Lower leg skin (tissue), 4 donors: ENCODE results near the gene SLC35A4. TPM values are rescaled to one million over a fixed set of nuclear protein-coding genes. Genes with fewer than 3 reads are reported as not detected.

Experiments
- DNase-seq, 2 donors: peaks; one replicate each; pipeline ENCODE4 v3.0.0-alpha.2; 2019; ENCODE audit warnings: low spot score in 2 of 2
- H3K4me3 ChIP-seq: fragments of 200-600 bp; sonication (generic); 2 replicates; pipeline ENCODE4 v1.5.1; 2017; ENCODE audit warnings: mild to moderate bottlenecking, low read depth; ENCODE audit not compliant: poor library complexity, severe bottlenecking
- CTCF ChIP-seq, 3 donors: fragments of 450-650 bp; IDR thresholded peaks; one replicate each; pipeline ENCODE4 v1.5.1; 2016; ENCODE audit warnings: antibody characterized with exemption in 3 of 3, mild to moderate bottlenecking in 3 of 3, moderate library complexity in 2 of 3
- POLR2A ChIP-seq, 2 donors: fragments of 450-650 bp; IDR thresholded peaks; one replicate each; pipeline ENCODE4 v1.6.1; 2016 to 2017; ENCODE audit warnings: antibody characterized with exemption in 2 of 2, mild to moderate bottlenecking in 1 of 2, moderate library complexity in 1 of 2
- WGBS, 2 donors: methylation state at CpG; one replicate each; pipeline ENCODE4 v1.1.5; 2018; 5-methylcytosine and 5-hydroxymethylcytosine counted together
- intact Hi-C: fragments of 100-400 bp; cut with DNase I; formaldehyde crosslinking; loops from one replicate; pipeline ENCODE4 v1.15.0; 2023; ENCODE audit warnings: low total_unique reads
- total RNA-seq, 4 donors: library from RNA; depleted of rRNA; stranded (reverse); fragments of >200 nt; gene quantifications; one replicate each; pipeline ENCODE4 v1.1.0, GENCODE V29; 2016

SLC35A4 gene
- total RNA-seq, 4 donors from 2014 or later: 59.7 to 86.4 (median 68.2) TPM

- 96 to 98% methylated on average over 10 of the region's 10 CpGs for WGBS, 2 donors
- H3K4me3 ChIP-seq: no peak overlapping the region
- DNase-seq: no peak
- TF ChIP-seq CTCF (IDR thresholded peaks at IDR 0.05) (no peak), POLR2A (IDR thresholded peaks at IDR 0.05) (no peak)
- intact Hi-C loops: loop anchor here (10.0 kb wide), 1 partner anchor 161 kb away; no protein-coding TSS in a partner anchor
Observed at GRCh38 chr5:140545606-140546005, 19.0 kb upstream of the SLC35A4 start.

- no peak overlapping the region for H3K4me3 ChIP-seq
- WGBS, 2 donors: 38 to 41% methylated on average over 13 of the region's 13 CpGs
- peak in 1 of 2 donors; percentile 85 for DNase-seq
- TF ChIP-seq CTCF (IDR thresholded peaks at IDR 0.05) (no peak), POLR2A (IDR thresholded peaks at IDR 0.05) (no peak)
- intact Hi-C loops: loop anchor here (10.0 kb wide), 1 partner anchor 162 kb away; no protein-coding TSS in a partner anchor
Observed at GRCh38 chr5:140546851-140547507, 17.6 kb upstream of the SLC35A4 start.

- WGBS, 2 donors: 2% methylated on average over 18 to 51 of the region's 52 CpGs
Observed at GRCh38 chr5:140547508-140548299, 16.9 kb upstream of the SLC35A4 start, which contains the start of gene EIF4EBP3. Gene EIF4EBP3 (plus strand): TSS chr5:140547662. CDS start chr5:140547738, 76 bp downstream.

GRCh38 chr5:140548300-140548688 is 16.3 kb upstream of the SLC35A4 start:
- TF ChIP-seq CTCF (IDR thresholded peaks at IDR 0.05) (no peak), POLR2A (IDR thresholded peaks at IDR 0.05) (no peak)
- DNase-seq: no peak
- peak overlapping the region; percentile 47 for H3K4me3 ChIP-seq
- WGBS, 2 donors: 8 to 12% methylated on average over 5 of the region's 5 CpGs
- intact Hi-C loops: loop anchor here (10.0 kb wide), 1 partner anchor 163 kb away; no protein-coding TSS in a partner anchor

More at GRCh38 chr5:140547508-140548299, 16.9 kb upstream of the SLC35A4 start, which contains the start of gene EIF4EBP3:
- H3K4me3 ChIP-seq: peak within 1 kb of the TSS; percentile 47
- DNase-seq: peak; percentile 97 to 99
- TF ChIP-seq POLR2A (IDR thresholded peaks at IDR 0.05) (peak in 1 of 2 donors; percentile 47), CTCF (IDR thresholded peaks at IDR 0.05) (peak in 1 of 3 donors; percentile 94)
- intact Hi-C loops: loop anchor here (10.0 kb wide), 1 partner anchor 163 kb away; no protein-coding TSS in a partner anchor

- 83 to 84% methylated on average over 5 to 7 of the region's 7 CpGs for WGBS, 2 donors
- intact Hi-C loops: loop anchor here (10.0 kb wide), 1 partner anchor 164 kb away; no protein-coding TSS in a partner anchor
Observed at GRCh38 chr5:140548791-140549190, 15.8 kb upstream of the SLC35A4 start.

More at GRCh38 chr5:140548791-140549190, 15.8 kb upstream of the SLC35A4 start:
- peak in 1 of 2 donors; percentile 79 for DNase-seq
- H3K4me3 ChIP-seq: no peak overlapping the region
- TF ChIP-seq POLR2A (IDR thresholded peaks at IDR 0.05) (no peak), CTCF (IDR thresholded peaks at IDR 0.05) (no peak)
